ENCODE measurements around the gene CLDN2.

Gene CLDN2

GRCh38 chrX:106901341-106901740 is 18.9 kb upstream of the CLDN2 start:
- Histone ChIP-seq H3K4me1 (ENCODE audit: control insufficient read depth, insufficient read depth, low read length) (no peaks in the 10 kb centered on the region), H3K4me3 (ENCODE audit: low read length) (no peak overlapping the region), H3K9me3 (ENCODE audit: control insufficient read depth, low read length) (no peaks in the 10 kb centered on the region), H3K9ac (ENCODE audit: low read length) (no peak overlapping the region), H3K27me3 (ENCODE audit: control insufficient read depth, insufficient read depth, low read length) (no peaks in the 10 kb centered on the region), H3K36me3 (ENCODE audit: control insufficient read depth, insufficient read depth, low read length) (no peaks in the 10 kb centered on the region)

- no peaks in the 10 kb centered on the region for H3K27me3 ChIP-seq (ENCODE audit: control insufficient read depth, insufficient read depth, low read length)
- no peaks in the 10 kb centered on the region for H3K4me1 ChIP-seq (ENCODE audit: control insufficient read depth, insufficient read depth, low read length)
- no peaks in the 10 kb centered on the region for H3K9me3 ChIP-seq (ENCODE audit: control insufficient read depth, low read length)
- no peak overlapping the region for H3K9ac ChIP-seq (ENCODE audit: low read length)
- H3K4me3 ChIP-seq (ENCODE audit: low read length), result no peak overlapping the region
- no peaks in the 10 kb centered on the region for H3K36me3 ChIP-seq (ENCODE audit: control insufficient read depth, insufficient read depth, low read length)
These were observed 18.4 kb upstream of the CLDN2 start for GRCh38 chrX:106901781-106902219.

DNA sequence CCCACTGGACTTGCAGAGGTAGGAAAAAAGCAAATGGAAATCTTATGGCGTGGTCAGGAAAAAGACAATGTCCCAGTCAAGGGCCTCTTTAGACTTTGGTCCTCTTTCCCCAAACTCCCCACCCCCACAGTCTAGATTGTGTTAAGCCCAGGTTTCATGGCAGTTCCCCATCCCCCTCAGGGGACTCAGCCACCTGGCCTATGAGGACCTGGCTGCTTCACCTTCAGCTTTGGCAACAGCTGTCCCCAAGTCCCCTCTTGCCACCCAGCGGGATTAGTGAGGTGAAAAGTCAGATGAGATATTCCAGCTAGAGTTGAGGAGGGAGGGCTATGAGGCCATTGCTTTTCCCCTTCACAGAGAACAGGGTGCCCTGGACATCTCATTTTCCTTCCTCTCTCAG is 17.5 kb upstream of the CLDN2 start:
- H3K4me1 ChIP-seq (ENCODE audit: control insufficient read depth, insufficient read depth, low read length), result no peaks in the 10 kb centered on the region
- H3K9me3 ChIP-seq (ENCODE audit: control insufficient read depth, low read length), result no peaks in the 10 kb centered on the region
- H3K27me3 ChIP-seq (ENCODE audit: control insufficient read depth, insufficient read depth, low read length), result no peaks in the 10 kb centered on the region
- no peak overlapping the region for H3K4me3 ChIP-seq (ENCODE audit: low read length)
- H3K9ac ChIP-seq (ENCODE audit: low read length), result no peak overlapping the region
- no peaks in the 10 kb centered on the region for H3K36me3 ChIP-seq (ENCODE audit: control insufficient read depth, insufficient read depth, low read length)

DNA sequence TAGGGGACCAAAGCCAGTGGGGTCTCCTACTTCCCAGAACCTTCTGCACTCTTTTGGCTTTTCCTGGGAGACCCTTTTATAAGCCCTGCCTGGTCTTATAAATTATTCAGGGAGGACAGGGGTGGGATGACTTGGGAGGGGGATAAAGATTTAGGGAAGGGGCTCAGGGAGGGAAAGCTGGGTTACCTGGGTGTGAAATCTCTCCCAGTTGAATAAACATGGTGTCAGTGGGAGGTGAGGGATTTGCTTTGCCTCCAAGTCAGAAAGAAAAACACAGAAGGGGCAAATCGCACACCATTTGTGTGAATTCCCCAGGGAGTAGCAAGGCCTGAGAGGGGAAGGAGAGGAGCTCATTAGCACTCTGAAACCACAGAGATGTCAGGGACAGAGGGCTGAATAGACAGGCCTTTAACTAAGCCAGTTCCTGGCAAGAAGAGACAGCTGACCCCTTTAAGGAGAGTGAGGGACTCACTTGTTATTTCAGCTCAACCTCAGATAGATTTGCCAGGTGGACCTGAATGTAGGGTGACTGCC is 16.8 kb upstream of the CLDN2 start, which contains the start of gene RIPPLY1:
Gene RIPPLY1 (minus strand): TSS at position 51 of the 534 bp plus-strand sequence. CDS start 54 bp downstream, outside the sequence.
- no peak within 1 kb of the TSS for H3K9ac ChIP-seq (ENCODE audit: low read length)

DNA sequence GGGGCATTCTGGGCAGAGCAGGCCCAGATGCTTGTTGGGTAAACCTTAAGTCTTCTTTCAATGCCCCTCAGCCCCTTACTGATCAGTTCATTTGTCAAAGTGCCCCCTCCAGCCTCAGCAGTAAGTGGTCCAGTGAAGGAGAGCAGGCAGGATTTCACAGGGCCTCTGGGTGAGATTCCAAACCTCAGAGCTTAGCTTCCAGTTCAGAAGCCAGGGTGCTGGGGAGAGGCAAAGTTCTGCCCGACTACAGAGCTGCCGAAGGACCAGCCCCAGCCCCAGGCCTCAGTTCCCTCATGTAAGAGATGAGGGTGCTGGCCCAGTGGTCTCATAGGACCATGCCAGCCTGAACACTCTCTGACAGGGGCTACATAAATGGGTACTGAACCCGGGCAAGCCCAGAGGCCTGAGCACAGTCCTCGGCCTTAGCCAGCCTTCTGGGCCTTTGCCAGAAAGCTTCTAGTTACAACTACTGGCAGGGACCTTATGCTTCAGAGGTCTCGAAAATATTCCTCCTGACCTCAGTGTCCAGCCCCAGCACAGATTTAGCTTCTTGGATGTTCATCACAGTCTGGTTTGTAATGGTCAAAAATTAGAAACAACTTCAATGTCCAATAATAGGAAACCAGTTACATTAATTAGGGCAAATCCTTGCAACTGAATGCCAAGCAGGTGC is 16.2 kb upstream of the CLDN2 start:
- Histone ChIP-seq H3K4me1 (ENCODE audit: control insufficient read depth, insufficient read depth, low read length) (no peaks in the 10 kb centered on the region), H3K27me3 (ENCODE audit: control insufficient read depth, insufficient read depth, low read length) (no peaks in the 10 kb centered on the region), H3K36me3 (ENCODE audit: control insufficient read depth, insufficient read depth, low read length) (no peaks in the 10 kb centered on the region), H3K9me3 (ENCODE audit: control insufficient read depth, low read length) (no peaks in the 10 kb centered on the region), H3K9ac (ENCODE audit: low read length) (no peak overlapping the region), H3K4me3 (ENCODE audit: low read length) (no peak overlapping the region)

More for the DNA sequence above, 16.8 kb upstream of the CLDN2 start, which contains the start of gene RIPPLY1:
- Histone ChIP-seq H3K9me3 (ENCODE audit: control insufficient read depth, low read length) (no peaks in the 10 kb centered on the region), H3K27me3 (ENCODE audit: control insufficient read depth, insufficient read depth, low read length) (no peaks in the 10 kb centered on the region), H3K4me1 (ENCODE audit: control insufficient read depth, insufficient read depth, low read length) (no peaks in the 10 kb centered on the region), H3K4me3 (ENCODE audit: low read length) (no peak within 1 kb of the TSS), H3K36me3 (ENCODE audit: control insufficient read depth, insufficient read depth, low read length) (no peaks in the 10 kb centered on the region)

DNA sequence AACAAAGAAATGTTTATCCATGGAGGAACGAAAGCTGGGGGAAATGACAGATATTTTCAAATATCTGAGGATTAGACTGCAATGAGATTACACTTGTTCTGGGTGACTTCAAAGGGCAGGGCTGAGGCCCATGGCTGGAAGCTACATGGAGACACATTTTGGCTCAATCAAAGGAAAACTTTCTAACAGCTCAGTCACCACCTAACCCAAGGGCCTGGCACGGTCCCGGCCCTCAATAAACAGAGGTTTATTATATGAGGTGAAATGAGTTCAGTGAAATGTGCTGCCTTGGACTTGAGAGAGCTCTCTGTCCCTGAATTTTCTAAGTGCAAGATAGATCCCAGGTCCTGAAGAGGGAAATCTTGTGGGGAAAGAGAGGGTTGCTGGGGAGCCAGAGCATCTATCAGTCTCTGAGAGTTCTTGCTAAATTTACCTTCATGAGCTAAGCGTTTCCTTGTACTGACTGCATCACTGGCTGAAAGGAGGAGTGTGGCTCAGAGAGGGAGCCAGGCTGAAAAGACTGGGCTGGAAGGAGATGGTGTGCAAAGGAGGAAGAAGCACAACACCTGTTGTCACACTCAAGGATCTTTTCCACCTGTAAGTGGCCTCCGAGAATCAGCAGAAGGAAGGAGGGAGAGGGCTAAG is 15.0 kb upstream of the CLDN2 start:
- no peaks in the 10 kb centered on the region for H3K27me3 ChIP-seq (ENCODE audit: control insufficient read depth, insufficient read depth, low read length)
- H3K4me1 ChIP-seq (ENCODE audit: control insufficient read depth, insufficient read depth, low read length), result no peaks in the 10 kb centered on the region
- no peaks in the 10 kb centered on the region for H3K36me3 ChIP-seq (ENCODE audit: control insufficient read depth, insufficient read depth, low read length)
- no peak overlapping the region for H3K4me3 ChIP-seq (ENCODE audit: low read length)
- no peaks in the 10 kb centered on the region for H3K9me3 ChIP-seq (ENCODE audit: control insufficient read depth, low read length)
- H3K9ac ChIP-seq (ENCODE audit: low read length), result no peak overlapping the region

GRCh38 chrX:106906361-106906760 is 13.8 kb upstream of the CLDN2 start:
- Histone ChIP-seq H3K9ac (ENCODE audit: low read length) (no peak overlapping the region), H3K27me3 (ENCODE audit: control insufficient read depth, insufficient read depth, low read length) (no peaks in the 10 kb centered on the region), H3K9me3 (ENCODE audit: control insufficient read depth, low read length) (no peaks in the 10 kb centered on the region), H3K36me3 (ENCODE audit: control insufficient read depth, insufficient read depth, low read length) (no peaks in the 10 kb centered on the region), H3K4me1 (ENCODE audit: control insufficient read depth, insufficient read depth, low read length) (no peaks in the 10 kb centered on the region), H3K4me3 (ENCODE audit: low read length) (no peak overlapping the region)

DNA sequence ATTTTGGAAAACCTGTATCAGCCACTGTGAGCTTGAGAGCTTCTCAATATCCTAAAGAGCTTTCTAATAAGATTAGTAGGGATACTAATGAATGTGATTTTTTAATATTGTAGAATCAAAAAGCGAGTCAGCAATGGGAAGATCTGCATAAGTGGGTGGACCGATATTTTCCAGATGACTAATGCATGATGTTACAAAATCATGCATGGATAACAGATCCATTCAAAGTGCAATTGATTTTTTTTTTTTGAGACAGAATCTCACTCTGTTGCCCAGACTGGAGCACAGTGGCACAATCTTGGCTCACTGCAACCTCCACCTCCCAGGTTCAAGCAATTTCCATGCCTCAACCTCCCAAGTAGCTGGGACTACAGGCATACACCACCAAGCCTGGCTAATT is 7.3 kb upstream of the CLDN2 start:
- H3K9ac ChIP-seq (ENCODE audit: low read length), result no peak overlapping the region
- H3K27me3 ChIP-seq (ENCODE audit: control insufficient read depth, insufficient read depth, low read length), result no peaks in the 10 kb centered on the region
- no peaks in the 10 kb centered on the region for H3K4me1 ChIP-seq (ENCODE audit: control insufficient read depth, insufficient read depth, low read length)
- no peaks in the 10 kb centered on the region for H3K9me3 ChIP-seq (ENCODE audit: control insufficient read depth, low read length)
- no peak overlapping the region for H3K4me3 ChIP-seq (ENCODE audit: low read length)
- no peaks in the 10 kb centered on the region for H3K36me3 ChIP-seq (ENCODE audit: control insufficient read depth, insufficient read depth, low read length)

DNA sequence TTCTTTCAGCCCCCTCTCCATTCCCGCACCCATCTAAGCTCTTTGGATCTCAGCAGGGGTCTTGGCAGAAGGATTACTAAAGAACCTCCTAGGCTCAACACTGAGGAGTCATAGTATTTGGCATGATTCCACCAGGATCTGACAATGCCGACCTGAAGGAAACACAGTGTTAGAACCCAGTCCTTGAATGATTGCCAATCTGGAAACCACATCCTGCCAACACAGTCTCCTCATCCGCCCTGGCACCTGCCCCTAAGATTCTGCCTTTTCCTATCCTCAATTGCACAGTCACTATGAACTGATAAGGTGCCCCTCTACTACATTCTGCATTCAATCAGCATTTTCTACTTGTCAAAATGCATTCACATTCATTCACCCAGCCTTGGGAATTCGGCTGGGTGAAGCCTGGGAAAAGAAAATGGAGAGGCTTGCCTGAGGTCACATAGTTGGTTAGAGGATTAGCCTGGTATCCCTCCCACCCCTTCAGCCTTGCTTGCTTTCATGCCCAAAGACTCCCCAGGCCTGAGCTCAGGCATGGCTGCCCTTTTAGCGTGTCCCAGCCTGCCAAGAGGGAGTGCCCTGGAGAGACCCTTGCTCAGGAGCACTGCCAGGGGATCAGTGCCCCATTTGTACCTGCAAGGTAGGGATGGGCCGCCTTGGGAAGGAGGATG is 2.2 kb upstream of the CLDN2 start:
- H3K9ac ChIP-seq (ENCODE audit: low read length), result no peak overlapping the region
- no peaks in the 10 kb centered on the region for H3K9me3 ChIP-seq (ENCODE audit: control insufficient read depth, low read length)
- H3K4me1 ChIP-seq (ENCODE audit: control insufficient read depth, insufficient read depth, low read length), result no peaks in the 10 kb centered on the region
- H3K36me3 ChIP-seq (ENCODE audit: control insufficient read depth, insufficient read depth, low read length), result no peaks in the 10 kb centered on the region
- H3K27me3 ChIP-seq (ENCODE audit: control insufficient read depth, insufficient read depth, low read length), result no peaks in the 10 kb centered on the region
- H3K4me3 ChIP-seq (ENCODE audit: low read length), result no peak overlapping the region

GRCh38 chrX:106921637-106922036 is 1.4 kb downstream of the CLDN2 start:
- Histone ChIP-seq H3K36me3 (ENCODE audit: control insufficient read depth, insufficient read depth, low read length) (no peaks in the 10 kb centered on the region), H3K4me3 (ENCODE audit: low read length) (no peak overlapping the region), H3K9me3 (ENCODE audit: control insufficient read depth, low read length) (no peaks in the 10 kb centered on the region), H3K4me1 (ENCODE audit: control insufficient read depth, insufficient read depth, low read length) (no peaks in the 10 kb centered on the region), H3K27me3 (ENCODE audit: control insufficient read depth, insufficient read depth, low read length) (no peaks in the 10 kb centered on the region), H3K9ac (ENCODE audit: low read length) (no peak overlapping the region)

- H3K9me3 ChIP-seq (ENCODE audit: control insufficient read depth, low read length), result no peaks in the 10 kb centered on the region
- H3K36me3 ChIP-seq (ENCODE audit: control insufficient read depth, insufficient read depth, low read length), result no peaks in the 10 kb centered on the region
- H3K4me1 ChIP-seq (ENCODE audit: control insufficient read depth, insufficient read depth, low read length), result no peaks in the 10 kb centered on the region
- H3K4me3 ChIP-seq (ENCODE audit: low read length), result no peak overlapping the region
- no peak overlapping the region for H3K9ac ChIP-seq (ENCODE audit: low read length)
- no peaks in the 10 kb centered on the region for H3K27me3 ChIP-seq (ENCODE audit: control insufficient read depth, insufficient read depth, low read length)
These were observed 6.8 kb downstream of the CLDN2 start for GRCh38 chrX:106927023-106927422.

GRCh38 chrX:106927700-106928099 is 7.5 kb downstream of the CLDN2 start:
- Histone ChIP-seq H3K4me3 (ENCODE audit: low read length) (no peak overlapping the region), H3K9me3 (ENCODE audit: control insufficient read depth, low read length) (no peaks in the 10 kb centered on the region), H3K27me3 (ENCODE audit: control insufficient read depth, insufficient read depth, low read length) (no peaks in the 10 kb centered on the region), H3K36me3 (ENCODE audit: control insufficient read depth, insufficient read depth, low read length) (no peaks in the 10 kb centered on the region), H3K9ac (ENCODE audit: low read length) (no peak overlapping the region), H3K4me1 (ENCODE audit: control insufficient read depth, insufficient read depth, low read length) (no peaks in the 10 kb centered on the region)
